Heart right ventricle (tissue), 16 donors: ENCODE data around the gene GOLM1. TPM values are rescaled to one million over a fixed set of nuclear protein-coding genes. Genes with fewer than 3 reads are reported as not detected.

Experiments
- ATAC-seq, 8 donors: fragments of 200-7000 bp; cut with Tn5 transposase; one replicate each; pipeline ENCODE4 v1.9.1; 2020; ENCODE audit warnings: mild to moderate bottlenecking in 8 of 8, moderate library complexity in 8 of 8, moderate number of reproducible peaks in 1 of 8
- DNase-seq, 2 donors: peaks; one replicate each; pipeline ENCODE4 v3.0.0-alpha.2; 2020
- H3K27ac ChIP-seq, 10 donors: fragments of 200-600 bp; sonication (generic) in 2 of 10; one replicate each; pipeline versions ENCODE4 v1.5.0 to v1.8.0; 2020 to 2022; ENCODE audit warnings: mild to moderate bottlenecking in 3 of 10
- H3K27me3 ChIP-seq, 7 donors: fragments of 200-600 bp; one replicate each; pipeline ENCODE4 v1.8.0; 2021 to 2022; ENCODE audit warnings: mild to moderate bottlenecking in 2 of 7
- H3K36me3 ChIP-seq, 9 donors: fragments of 200-600 bp; sonication (generic) in 1 of 9; one replicate each; pipeline versions ENCODE4 v1.5.0 to v1.8.0; 2020 to 2022; ENCODE audit warnings: mild to moderate bottlenecking in 2 of 9
- H3K4me1 ChIP-seq, 9 donors: fragments of 200-600 bp; sonication (generic) in 1 of 9; one replicate each; pipeline versions ENCODE4 v1.5.0 to v1.8.0; 2020 to 2022; ENCODE audit warnings: mild to moderate bottlenecking in 4 of 9
- H3K4me3 ChIP-seq, 10 donors: fragments of 200-600 bp; sonication (generic) in 2 of 10; one replicate each; pipeline versions ENCODE4 v1.5.0 to v1.8.0; 2020 to 2022; ENCODE audit warnings: mild to moderate bottlenecking in 7 of 10, moderate library complexity in 2 of 10
- H3K9me3 ChIP-seq, 11 donors: fragments of 200-600 bp in 10 of 11; sonication (generic) in 2 of 11; one replicate each; pipeline versions ENCODE4 v1.5.0 to v1.8.0; 2013 to 2022; ENCODE audit warnings: mild to moderate bottlenecking in 2 of 11, control low read depth in 1 of 11, moderate library complexity in 1 of 11
- CTCF ChIP-seq, 9 donors: fragments of 200-600 bp; sonication (generic) in 2 of 9; IDR thresholded peaks; one replicate each; pipeline versions ENCODE4 v1.5.0 to v1.8.0; 2021 to 2022; ENCODE audit warnings: antibody characterized with exemption in 9 of 9, mild to moderate bottlenecking in 5 of 9, moderate library complexity in 1 of 9
- WGBS, 2 donors: extraction: QIAGEN DNeasy Blood & Tissue Kit; methylation state at CpG; one replicate each; pipeline ENCODE4 v1.1.7; 2013; ENCODE audit warnings: inconsistent platforms in 1 of 2; 5-methylcytosine and 5-hydroxymethylcytosine counted together
- intact Hi-C, 10 donors: fragments of 100-400 bp; cut with DNase I; formaldehyde crosslinking; loops; one replicate each; pipeline versions ENCODE4 v1.11.1 to v1.14.2; 2022
- polyA plus RNA-seq, 2 donors: library from polyadenylated mRNA; stranded (reverse); fragments of 200-250 nt; gene quantifications; one replicate each; pipeline ENCODE4 v1.2.3, GENCODE V29; 2013
- total RNA-seq, 10 donors: library from RNA; stranded (reverse); fragmentation: NEBNext Ultra II Directional in 3 of 10; extraction: Animal tissue kit (Norgen Biotek cat#: 25700) in 3 of 10; gene quantifications; one replicate each; pipeline versions ENCODE4 v1.2.1 to v1.2.4, GENCODE V29; 2021 to 2023
- donor health status: Arrhythmogenic right ventricular cardiomyopathy.
- donor health status: ischemic (EF 13 %, LVEDD 7.1; RV severe dilation, severe dysfunction).
- donor health status: healthy with polysubstance abuse.
- donor health status: DM: no; HTN: yes; CAD: no.
- donor health status: DM: no; HTN: no; CAD: no.
- donor health status: ischemic (EF 25% LVEDD 6.9; RV normal size, moderate dysfunction).
- donor health status: ischemic (EF 25% LVEDD 5.7; RV mildly dilated, moderate dysfunction).
- donor health status: healthy.
- donor health status: DM: yes; HTN: yes; CAD: no.
- donor health status: Ischemic cardiomyopathy.
- donor health status: ischemic (EF 35%, LVEDD 5.7; RV mildly dilated, moderate dysfunction).
- donor health status: nonischemic (EF 11% LVEDD 7.7; RV severe dilation, severe dysfunction).
- donor health status: DM: yes; HTN: yes; CAD: no.
- donor health status: PGD.
- donor health status: ischemic (EF 29% LVEDD 5.4; RV normal size, mild dysfunction).
- donor health status: nonischemic (EF 23%, LVEDD 6.1; RV moderate dilation, normal function).

Gene GOLM1
- total and polyA plus RNA-seq, 12 donors: 2.3 to 15.0 (median 4.1) TPM

GRCh38 chr9:85994191-85994590, 105.2 kb downstream of the GOLM1 start:
- no peaks in the 10 kb centered on the region for H3K9me3 ChIP-seq
- no peaks in the 10 kb centered on the region for H3K27me3 ChIP-seq
- 89 to 91% methylated on average over 2 of the region's 2 CpGs for WGBS, 2 donors
- ATAC-seq (no peak), DNase-seq (no peak)
- no peak for TF ChIP-seq CTCF (IDR thresholded peaks at IDR 0.05)
- no peaks in the 10 kb centered on the region for H3K4me1 ChIP-seq
- H3K4me3 ChIP-seq: no peak overlapping the region
- no peak overlapping the region for H3K27ac ChIP-seq
- H3K36me3 ChIP-seq: peaks cover 0 to 65% (median 16%) of the 10 kb centered on the region in 9 donors
- intact Hi-C loops: no loop called here

GRCh38 chr9:85987236-85987635, 112.1 kb downstream of the GOLM1 start:
- Histone ChIP-seq H3K27me3 (no peaks in the 10 kb centered on the region), H3K9me3 (no peaks in the 10 kb centered on the region), H3K36me3 (peaks cover 0 to 73% (median 0%) of the 10 kb centered on the region in 9 donors), H3K4me1 (peaks cover 0 to 10% (median 0%) of the 10 kb centered on the region in 9 donors), H3K4me3 (no peak overlapping the region), H3K27ac (no peak overlapping the region)
- no peak for TF ChIP-seq CTCF (IDR thresholded peaks at IDR 0.05)
- ATAC-seq (no peak), DNase-seq (no peak)
- intact Hi-C loops: no loop called here
- 71 to 79% methylated on average over 3 of the region's 3 CpGs for WGBS, 2 donors

DNA sequence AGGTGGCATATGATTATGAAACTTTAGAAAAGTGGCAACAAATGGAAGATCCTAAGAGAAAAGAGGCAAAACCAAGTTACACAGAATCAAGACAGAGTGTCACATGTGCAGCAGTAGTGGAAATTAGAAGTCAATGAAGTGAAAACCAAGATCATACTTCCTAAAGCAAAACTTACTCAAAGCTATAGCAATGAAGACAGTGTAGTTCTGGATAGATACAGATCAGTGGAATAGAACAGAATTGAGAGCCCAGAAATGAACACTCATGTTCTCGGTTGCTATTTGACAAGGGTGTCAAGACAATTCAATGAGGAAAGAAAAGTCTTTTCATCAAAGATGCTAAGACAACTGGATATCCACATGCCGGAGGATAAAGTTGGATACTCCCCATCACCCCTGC, 114.9 kb downstream of the GOLM1 start:
- no peak for DNase-seq
- Histone ChIP-seq H3K36me3 (peaks cover 0 to 92% (median 2%) of the 10 kb centered on the region in 9 donors), H3K9me3 (no peaks in the 10 kb centered on the region), H3K27ac (no peak overlapping the region), H3K27me3 (no peaks in the 10 kb centered on the region), H3K4me1 (peaks cover 0 to 21% (median 0%) of the 10 kb centered on the region in 9 donors), H3K4me3 (no peak overlapping the region)
- TF ChIP-seq CTCF (IDR thresholded peaks at IDR 0.05): no peak
- intact Hi-C loops: no loop called here
- no peak for ATAC-seq
- 99 to 100% methylated on average over 2 of the region's 2 CpGs for WGBS, 2 donors

- H3K9me3 ChIP-seq: no peaks in the 10 kb centered on the region
- H3K27ac ChIP-seq: no peak overlapping the region
- DNase-seq (no peak), ATAC-seq (no peak)
- WGBS, 2 donors: 47 to 66% methylated on average over 3 of the region's 3 CpGs
- H3K4me1 ChIP-seq: peaks cover 0 to 21% (median 0%) of the 10 kb centered on the region in 9 donors
- H3K27me3 ChIP-seq: no peaks in the 10 kb centered on the region
- H3K4me3 ChIP-seq: no peak overlapping the region
- no peak for TF ChIP-seq CTCF (IDR thresholded peaks at IDR 0.05)
- peaks cover 0 to 100% (median 4%) of the 10 kb centered on the region in 9 donors for H3K36me3 ChIP-seq
- intact Hi-C loops: no loop called here
Observed at GRCh38 chr9:85981369-85981768, 118.0 kb downstream of the GOLM1 start.
